HPDE6-E6E7 (cell line): Measurements from ENCODE around the gene KSR1.

ENCODE experiments used
- DNase-seq: peaks from one replicate; pipeline ENCODE4 v3.0.0; 2011; ENCODE audit warnings: missing footprints; ENCODE audit errors: extremely low spot score

The KSR1 gene

GRCh38 chr17:27514595-27515413 is 58.6 kb downstream of the KSR1 start:
- DNase-seq: no peak

- DNase-seq: no peak
Measured at GRCh38 chr17:27518048-27518447, 61.8 kb downstream of the KSR1 start.

GRCh38 chr17:27518545-27519521 is 62.6 kb downstream of the KSR1 start:
- DNase-seq: peak; percentile 34

GRCh38 chr17:27519550-27519949 is 63.3 kb downstream of the KSR1 start:
- no peak for DNase-seq

- no peak for DNase-seq
Measured at GRCh38 chr17:27520491-27521185, 64.4 kb downstream of the KSR1 start.

GRCh38 chr17:27521281-27522027 is 65.2 kb downstream of the KSR1 start:
- DNase-seq: no peak

- no peak for DNase-seq
Measured at GRCh38 chr17:27522028-27522635, 65.9 kb downstream of the KSR1 start.

- peak; percentile 32 for DNase-seq
Measured at GRCh38 chr17:27523712-27524111, 67.5 kb downstream of the KSR1 start.

- DNase-seq: no peak
Measured at GRCh38 chr17:27524594-27524993, 68.3 kb downstream of the KSR1 start.

GRCh38 chr17:27525316-27525715 is 69.1 kb downstream of the KSR1 start:
- no peak for DNase-seq

GRCh38 chr17:27525836-27526603 is 69.8 kb downstream of the KSR1 start:
- DNase-seq: no peak

- DNase-seq: no peak
Measured at GRCh38 chr17:27526604-27527002, 70.4 kb downstream of the KSR1 start.

GRCh38 chr17:27529230-27529796 is 73.1 kb downstream of the KSR1 start:
- DNase-seq: no peak

- no peak for DNase-seq
Measured at GRCh38 chr17:27530764-27531391, 74.6 kb downstream of the KSR1 start.

GRCh38 chr17:27531469-27531961 is 75.3 kb downstream of the KSR1 start:
- DNase-seq: no peak

- DNase-seq: no peak
Measured at GRCh38 chr17:27532269-27533263, 76.3 kb downstream of the KSR1 start.

- no peak for DNase-seq
Measured at GRCh38 chr17:27533874-27534815, 77.9 kb downstream of the KSR1 start.
